Stimulated activated naive CD8-positive, alpha-beta T cell treated with anti-CD3 and anti-CD28 coated beads, Interleukin-15, Interleukin-2, amounts not matched to agents 100 ng/mL and 50 ng/mL, for 24 hours (primary cell): Measurements from ENCODE around the gene MUCL3.
"Not testable (repeated sequence)": the region's sequence is repeated elsewhere in the genome, so short reads cannot be mapped to it uniquely, and the experiment has no call there.

Experiments
- H3K27ac Mint-ChIP-seq: one replicate; pipeline ENCODE4 v1.8.0; 2021; ENCODE audit warnings: mild to moderate bottlenecking, mixed read lengths
- H3K27me3 Mint-ChIP-seq: one replicate; pipeline ENCODE4 v1.8.0; 2021; ENCODE audit warnings: mixed read lengths
- H3K36me3 Mint-ChIP-seq: one replicate; pipeline ENCODE4 v1.8.0; 2021; ENCODE audit warnings: low read depth, mixed read lengths
- H3K4me1 Mint-ChIP-seq: one replicate; pipeline ENCODE4 v1.8.0; 2021; ENCODE audit warnings: low read depth, mixed read lengths
- H3K4me3 Mint-ChIP-seq: one replicate; pipeline ENCODE4 v1.8.0; 2021; ENCODE audit warnings: mild to moderate bottlenecking, mixed read lengths
- H3K9me3 Mint-ChIP-seq: one replicate; pipeline ENCODE4 v1.8.0; 2021; ENCODE audit warnings: mixed read lengths

MUCL3 gene

GRCh38 chr6:30940361-30940986, at the start of gene MUCL3:
TSS of gene MUCL3 (plus strand) at chr6:30940973. CDS start at chr6:30941000, 27 bp downstream.
- no peaks in the 10 kb centered on the region for H3K9me3 Mint-ChIP-seq
- H3K27ac Mint-ChIP-seq = no peak within 1 kb of the TSS
- H3K4me3 Mint-ChIP-seq = no peak within 1 kb of the TSS
- no peaks in the 10 kb centered on the region for H3K4me1 Mint-ChIP-seq
- H3K27me3 Mint-ChIP-seq = peaks cover 45% of the 10 kb centered on the region
- no peaks in the 10 kb centered on the region for H3K36me3 Mint-ChIP-seq

- Mint-ChIP-seq H3K9me3 (no peaks in the 10 kb centered on the region), H3K4me3 (no peak overlapping the region), H3K36me3 (peaks cover 6% of the 10 kb centered on the region), H3K4me1 (peaks cover 5% of the 10 kb centered on the region), H3K27ac (no peak overlapping the region), H3K27me3 (no peaks in the 10 kb centered on the region)
Measured at GRCh38 chr6:30891450-30891723, 49.4 kb upstream of the MUCL3 start.

GRCh38 chr6:30891816-30892538, 48.8 kb upstream of the MUCL3 start:
- no peaks in the 10 kb centered on the region for H3K27me3 Mint-ChIP-seq
- no peaks in the 10 kb centered on the region for H3K9me3 Mint-ChIP-seq
- H3K36me3 Mint-ChIP-seq = peaks cover 6% of the 10 kb centered on the region
- H3K4me3 Mint-ChIP-seq = no peak overlapping the region
- H3K4me1 Mint-ChIP-seq = no peaks in the 10 kb centered on the region
- H3K27ac Mint-ChIP-seq = no peak overlapping the region

GRCh38 chr6:30893001-30893591, 47.7 kb upstream of the MUCL3 start:
- no peaks in the 10 kb centered on the region for H3K4me1 Mint-ChIP-seq
- H3K9me3 Mint-ChIP-seq = no peaks in the 10 kb centered on the region
- no peak overlapping the region for H3K4me3 Mint-ChIP-seq
- H3K36me3 Mint-ChIP-seq = peaks cover 6% of the 10 kb centered on the region
- H3K27ac Mint-ChIP-seq = no peak overlapping the region
- no peaks in the 10 kb centered on the region for H3K27me3 Mint-ChIP-seq

- Mint-ChIP-seq H3K9me3 (no peaks in the 10 kb centered on the region), H3K36me3 (peaks cover 6% of the 10 kb centered on the region), H3K27ac (no peak overlapping the region), H3K27me3 (no peaks in the 10 kb centered on the region), H3K4me1 (no peaks in the 10 kb centered on the region), H3K4me3 (no peak overlapping the region)
Measured at GRCh38 chr6:30893666-30894065, 47.1 kb upstream of the MUCL3 start.

- H3K36me3 Mint-ChIP-seq = peaks cover 6% of the 10 kb centered on the region
- no peak overlapping the region for H3K4me3 Mint-ChIP-seq
- H3K9me3 Mint-ChIP-seq = no peaks in the 10 kb centered on the region
- no peak overlapping the region for H3K27ac Mint-ChIP-seq
- H3K4me1 Mint-ChIP-seq = no peaks in the 10 kb centered on the region
- no peaks in the 10 kb centered on the region for H3K27me3 Mint-ChIP-seq
Measured at GRCh38 chr6:30894381-30894780, 46.4 kb upstream of the MUCL3 start.

- no peaks in the 10 kb centered on the region for H3K9me3 Mint-ChIP-seq
- H3K36me3 Mint-ChIP-seq = peaks cover 6% of the 10 kb centered on the region
- H3K4me3 Mint-ChIP-seq = no peak overlapping the region
- H3K4me1 Mint-ChIP-seq = no peaks in the 10 kb centered on the region
- no peak overlapping the region for H3K27ac Mint-ChIP-seq
- no peaks in the 10 kb centered on the region for H3K27me3 Mint-ChIP-seq
Measured at GRCh38 chr6:30894935-30895334, 45.8 kb upstream of the MUCL3 start.

- Mint-ChIP-seq H3K4me1 (no peaks in the 10 kb centered on the region), H3K9me3 (no peaks in the 10 kb centered on the region), H3K27ac (no peak overlapping the region), H3K4me3 (no peak overlapping the region), H3K36me3 (peaks cover 6% of the 10 kb centered on the region), H3K27me3 (no peaks in the 10 kb centered on the region)
Measured at GRCh38 chr6:30895343-30895742, 45.4 kb upstream of the MUCL3 start.

GRCh38 chr6:30896541-30896940, 44.2 kb upstream of the MUCL3 start:
- Mint-ChIP-seq H3K27me3 (no peaks in the 10 kb centered on the region), H3K27ac (no peak overlapping the region), H3K9me3 (no peaks in the 10 kb centered on the region), H3K4me3 (no peak overlapping the region), H3K36me3 (peaks cover 6% of the 10 kb centered on the region), H3K4me1 (peaks cover 7% of the 10 kb centered on the region)

GRCh38 chr6:30897882-30898281, 42.9 kb upstream of the MUCL3 start:
- Mint-ChIP-seq H3K4me3 (no peak overlapping the region), H3K27ac (no peak overlapping the region), H3K36me3 (peaks cover 6% of the 10 kb centered on the region), H3K27me3 (no peaks in the 10 kb centered on the region), H3K4me1 (peaks cover 12% of the 10 kb centered on the region), H3K9me3 (no peaks in the 10 kb centered on the region)

GRCh38 chr6:30898750-30899360, 41.9 kb upstream of the MUCL3 start:
- Mint-ChIP-seq H3K27ac (no peak overlapping the region), H3K36me3 (peaks cover 6% of the 10 kb centered on the region), H3K4me3 (no peak overlapping the region), H3K27me3 (no peaks in the 10 kb centered on the region), H3K9me3 (no peaks in the 10 kb centered on the region), H3K4me1 (peaks cover 14% of the 10 kb centered on the region)

- H3K36me3 Mint-ChIP-seq = no peaks in the 10 kb centered on the region
- no peaks in the 10 kb centered on the region for H3K9me3 Mint-ChIP-seq
- H3K27me3 Mint-ChIP-seq = no peaks in the 10 kb centered on the region
- H3K27ac Mint-ChIP-seq = no peak overlapping the region
- H3K4me1 Mint-ChIP-seq = peaks cover 14% of the 10 kb centered on the region
- no peak overlapping the region for H3K4me3 Mint-ChIP-seq
Measured at GRCh38 chr6:30900863-30901417, 39.8 kb upstream of the MUCL3 start.

- Mint-ChIP-seq H3K4me1 (peaks cover 14% of the 10 kb centered on the region), H3K9me3 (no peaks in the 10 kb centered on the region), H3K4me3 (no peak overlapping the region), H3K27me3 (no peaks in the 10 kb centered on the region), H3K27ac (no peak overlapping the region), H3K36me3 (no peaks in the 10 kb centered on the region)
Measured at GRCh38 chr6:30901436-30901835, 39.3 kb upstream of the MUCL3 start.

GRCh38 chr6:30902196-30902595, 38.6 kb upstream of the MUCL3 start:
- peaks cover 17% of the 10 kb centered on the region for H3K4me1 Mint-ChIP-seq
- not testable (repeated sequence) for H3K27me3 Mint-ChIP-seq, H3K27ac Mint-ChIP-seq, H3K9me3 Mint-ChIP-seq, H3K36me3 Mint-ChIP-seq, H3K4me3 Mint-ChIP-seq

- no peak overlapping the region for H3K4me3 Mint-ChIP-seq
- H3K27ac Mint-ChIP-seq = no peak overlapping the region
- no peaks in the 10 kb centered on the region for H3K36me3 Mint-ChIP-seq
- H3K27me3 Mint-ChIP-seq = no peaks in the 10 kb centered on the region
- H3K9me3 Mint-ChIP-seq = no peaks in the 10 kb centered on the region
- H3K4me1 Mint-ChIP-seq = peaks cover 20% of the 10 kb centered on the region
Measured at GRCh38 chr6:30902709-30903108, 38.1 kb upstream of the MUCL3 start.
